ENCODE results near the gene SNCB. TPM values are rescaled to one million over a fixed set of nuclear protein-coding genes. Genes with fewer than 3 reads are reported as not detected.

SNCB gene
- total RNA-seq, 1 experiment from 2014 or later = not detected

DNA sequence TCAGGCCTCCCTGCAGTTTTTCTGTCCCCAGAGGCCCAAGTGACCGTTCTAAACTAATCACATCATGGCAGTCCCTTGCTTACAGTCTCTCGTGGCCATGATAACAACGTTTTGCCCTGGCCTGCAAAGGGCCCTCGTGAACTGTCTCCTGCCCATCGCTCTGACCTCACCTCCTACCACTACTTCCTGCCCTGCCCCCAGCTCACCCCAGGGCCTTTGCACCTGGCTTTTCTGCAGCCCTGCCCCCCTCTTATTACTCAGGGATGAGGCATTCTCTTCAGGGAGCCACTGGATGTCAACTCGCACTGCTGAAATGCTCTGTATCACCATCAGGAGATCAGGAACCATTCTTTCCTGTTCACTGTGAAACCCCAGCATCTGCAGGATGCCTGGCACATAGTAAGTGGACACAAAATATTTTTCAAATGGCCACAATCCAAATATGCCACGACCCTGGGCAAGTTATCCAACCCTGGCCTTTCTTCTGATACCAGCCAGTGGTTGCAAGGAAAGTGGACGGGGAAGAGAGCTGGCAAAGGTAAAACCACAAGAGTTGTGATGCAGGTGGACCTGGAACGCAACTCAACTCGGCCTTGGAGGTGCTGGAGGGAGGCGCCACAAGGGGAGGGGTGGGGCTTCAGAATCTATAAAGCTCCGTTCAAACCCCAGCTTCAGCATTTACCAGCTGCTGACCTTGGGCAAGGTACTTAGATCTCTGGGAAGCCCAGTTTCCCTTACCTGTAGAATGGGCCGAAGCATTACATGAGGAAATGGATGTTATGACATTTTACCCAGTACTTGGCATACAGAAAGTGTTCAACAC, 1.7 kb downstream of the SNCB start:
- no peaks in the 10 kb centered on the region for H3K36me3 ChIP-seq (ENCODE audit: control insufficient read depth in 1 of 2, insufficient read depth in 2 of 2, low read length in 2 of 2)
- H3K9me2 ChIP-seq (ENCODE audit: insufficient read depth) = no peaks in the 10 kb centered on the region
- ChIA-PET CTCF (no interaction called here), POLR2A (no interaction called here), RAD21 (ENCODE audit: low non-redundant PET in 1 of 2, low total read pairs in 2 of 2, uncharacterized antibody in 2 of 2, unreplicated experiment in 2 of 2) (no interaction called here)
- intact Hi-C loops (cut with micrococcal nuclease) = no loop called here
- no peak overlapping the region for H3K9ac ChIP-seq (ENCODE audit: low read length)
- peaks cover 2% of the 10 kb centered on the region; the same call in 1 of the 2 replicates for H3K27me3 ChIP-seq (ENCODE audit: insufficient read depth, low read length)
- no peak overlapping the region for H2AFZ ChIP-seq (ENCODE audit: low read depth, low read length, poor library complexity, severe bottlenecking)
- BruUV-seq (replicated peaks) = no TSS peak
- no peaks in the 10 kb centered on the region for H3K79me2 ChIP-seq (ENCODE audit: insufficient read depth, low read length)
- no peak overlapping the region for H3K27ac ChIP-seq (ENCODE audit: low read depth, low read length)
- ATAC-seq = no peak
- peak overlapping the region; percentile 21; the same call in 1 of the 2 replicates for H3K4me2 ChIP-seq (ENCODE audit: low read length)
- H3K9me3 ChIP-seq (ENCODE audit: control insufficient read depth in 1 of 2, insufficient read depth in 1 of 2, low read depth in 1 of 2, low read length in 2 of 2) = no peaks in the 10 kb centered on the region
- no peak for TF ChIP-seq CEBPB (IDR thresholded peaks at IDR 0.05; ENCODE audit: low read depth)
- TF ChIP-seq, protein P1, sequence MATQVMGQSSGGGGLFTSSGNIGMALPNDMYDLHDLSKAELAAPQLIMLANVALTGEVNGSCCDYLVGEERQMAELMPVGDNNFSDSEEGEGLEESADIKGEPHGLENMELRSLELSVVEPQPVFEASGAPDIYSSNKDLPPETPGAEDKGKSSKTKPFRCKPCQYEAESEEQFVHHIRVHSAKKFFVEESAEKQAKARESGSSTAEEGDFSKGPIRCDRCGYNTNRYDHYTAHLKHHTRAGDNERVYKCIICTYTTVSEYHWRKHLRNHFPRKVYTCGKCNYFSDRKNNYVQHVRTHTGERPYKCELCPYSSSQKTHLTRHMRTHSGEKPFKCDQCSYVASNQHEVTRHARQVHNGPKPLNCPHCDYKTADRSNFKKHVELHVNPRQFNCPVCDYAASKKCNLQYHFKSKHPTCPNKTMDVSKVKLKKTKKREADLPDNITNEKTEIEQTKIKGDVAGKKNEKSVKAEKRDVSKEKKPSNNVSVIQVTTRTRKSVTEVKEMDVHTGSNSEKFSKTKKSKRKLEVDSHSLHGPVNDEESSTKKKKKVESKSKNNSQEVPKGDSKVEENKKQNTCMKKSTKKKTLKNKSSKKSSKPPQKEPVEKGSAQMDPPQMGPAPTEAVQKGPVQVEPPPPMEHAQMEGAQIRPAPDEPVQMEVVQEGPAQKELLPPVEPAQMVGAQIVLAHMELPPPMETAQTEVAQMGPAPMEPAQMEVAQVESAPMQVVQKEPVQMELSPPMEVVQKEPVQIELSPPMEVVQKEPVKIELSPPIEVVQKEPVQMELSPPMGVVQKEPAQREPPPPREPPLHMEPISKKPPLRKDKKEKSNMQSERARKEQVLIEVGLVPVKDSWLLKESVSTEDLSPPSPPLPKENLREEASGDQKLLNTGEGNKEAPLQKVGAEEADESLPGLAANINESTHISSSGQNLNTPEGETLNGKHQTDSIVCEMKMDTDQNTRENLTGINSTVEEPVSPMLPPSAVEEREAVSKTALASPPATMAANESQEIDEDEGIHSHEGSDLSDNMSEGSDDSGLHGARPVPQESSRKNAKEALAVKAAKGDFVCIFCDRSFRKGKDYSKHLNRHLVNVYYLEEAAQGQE (IDR thresholded peaks at IDR 0.05; ENCODE audit: low read depth) = no peak
- no peak for TF ChIP-seq SP1 (IDR thresholded peaks at IDR 0.05; ENCODE audit: low read depth)
- TF ChIP-seq ZNF274 (IDR thresholded peaks at IDR 0.05; ENCODE audit: low read depth, low read length) = no peak
- no peak for TF ChIP-seq RAD21 (IDR thresholded peaks at IDR 0.05; ENCODE audit: low read depth)
- TF ChIP-seq FOSL1 (IDR thresholded peaks at IDR 0.05; ENCODE audit: low read depth) = no peak
- no peak for TF ChIP-seq ELF1 (IDR thresholded peaks at IDR 0.05; ENCODE audit: borderline replicate concordance, low read depth)
- no peak for TF ChIP-seq ZFX (IDR thresholded peaks at IDR 0.05)
- TF ChIP-seq SRF (IDR thresholded peaks at IDR 0.05; ENCODE audit: low read depth) = no peak
- TF ChIP-seq TCF7L2 (IDR thresholded peaks at IDR 0.05; ENCODE audit: borderline replicate concordance, extremely low read depth, insufficient read depth, insufficient read length) = no peak
- no peak for TF ChIP-seq ATF3 (IDR thresholded peaks at IDR 0.05)
- no peak for TF ChIP-seq JUND (IDR thresholded peaks at IDR 0.05)
- no peak for TF ChIP-seq SIN3A (IDR thresholded peaks at IDR 0.05; ENCODE audit: low read depth)
- TF ChIP-seq, protein P2, sequence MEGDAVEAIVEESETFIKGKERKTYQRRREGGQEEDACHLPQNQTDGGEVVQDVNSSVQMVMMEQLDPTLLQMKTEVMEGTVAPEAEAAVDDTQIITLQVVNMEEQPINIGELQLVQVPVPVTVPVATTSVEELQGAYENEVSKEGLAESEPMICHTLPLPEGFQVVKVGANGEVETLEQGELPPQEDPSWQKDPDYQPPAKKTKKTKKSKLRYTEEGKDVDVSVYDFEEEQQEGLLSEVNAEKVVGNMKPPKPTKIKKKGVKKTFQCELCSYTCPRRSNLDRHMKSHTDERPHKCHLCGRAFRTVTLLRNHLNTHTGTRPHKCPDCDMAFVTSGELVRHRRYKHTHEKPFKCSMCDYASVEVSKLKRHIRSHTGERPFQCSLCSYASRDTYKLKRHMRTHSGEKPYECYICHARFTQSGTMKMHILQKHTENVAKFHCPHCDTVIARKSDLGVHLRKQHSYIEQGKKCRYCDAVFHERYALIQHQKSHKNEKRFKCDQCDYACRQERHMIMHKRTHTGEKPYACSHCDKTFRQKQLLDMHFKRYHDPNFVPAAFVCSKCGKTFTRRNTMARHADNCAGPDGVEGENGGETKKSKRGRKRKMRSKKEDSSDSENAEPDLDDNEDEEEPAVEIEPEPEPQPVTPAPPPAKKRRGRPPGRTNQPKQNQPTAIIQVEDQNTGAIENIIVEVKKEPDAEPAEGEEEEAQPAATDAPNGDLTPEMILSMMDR (IDR thresholded peaks at IDR 0.05 in 2 of 3, conservative IDR thresholded peaks at IDR 0.05 in 1 of 3; ENCODE audit: borderline replicate concordance in 1 of 3, insufficient read depth in 1 of 3, low read depth in 2 of 3, low read length in 2 of 3) = no peak
- no peaks in the 10 kb centered on the region for H4K20me1 ChIP-seq (ENCODE audit: insufficient read depth)
- H3K4me1 ChIP-seq (ENCODE audit: control insufficient read depth in 1 of 2, insufficient read depth in 2 of 2, low read length in 2 of 2) = peaks cover 0 to 18% of the 10 kb centered on the region in 2 experiments; a peak in 2 of 4 replicates
- H3K4me3 ChIP-seq (replicated peaks in 1 of 2; ENCODE audit: low read depth in 1 of 2, low read length in 2 of 2) = no peak overlapping the region
- DNase-seq (ENCODE audit: low read depth, low spot score) = no peak

Data from HCT116 (cell line).